ENCODE data around the gene CD58. TPM values are rescaled to one million over a fixed set of nuclear protein-coding genes. Genes with fewer than 3 reads are reported as not detected.

CD58 gene
- total and polyA plus RNA-seq, 2 of the 4 experiments (the other 2 are of a cell fraction), result 5.4 to 5.7 TPM

GRCh38 chr1:116492358-116492811 lies 78.4 kb downstream of the CD58 start:
- no peak overlapping the region for H3K18ac ChIP-seq (ENCODE audit: low read depth, low read length)
- no peaks in the 10 kb centered on the region for H4K20me1 ChIP-seq (ENCODE audit: insufficient read depth, low read length)
- TF ChIP-seq POLR2A (IDR thresholded peaks at IDR 0.05; ENCODE audit: low read depth, low read length), result no peak
- no peak for TF ChIP-seq CEBPB (IDR thresholded peaks at IDR 0.05; ENCODE audit: low read depth, low read length)
- no peak overlapping the region for H3K56ac ChIP-seq (ENCODE audit: extremely low read depth, insufficient read depth, low read length)
- no peak overlapping the region for H2BK15ac ChIP-seq (ENCODE audit: low read depth, low read length)
- ATAC-seq (ENCODE audit: low read depth), result no peak
- no peak overlapping the region for H4K91ac ChIP-seq (ENCODE audit: insufficient read depth, low read depth, low read length)
- H2BK5ac ChIP-seq (ENCODE audit: low read depth, low read length, poor library complexity, severe bottlenecking), result no peak overlapping the region
- H3K9ac ChIP-seq (ENCODE audit: low read depth, low read length), result no peak overlapping the region
- 0 out of 2 replicates have a peak overlapping the region, but pooled peaks have one; percentile 7 for H2AK5ac ChIP-seq (ENCODE audit: low read depth, low read length)
- ChIA-PET POLR2A (ENCODE audit: unreplicated experiment) (no interaction called here), CTCF (no interaction called here)
- H3K14ac ChIP-seq (replicated peaks; ENCODE audit: low read depth, low read length), result no peak overlapping the region
- DNase-seq, result peak; percentile 33
- in situ Hi-C loops (cut with MboI; ENCODE audit: low sequenced_read_pairs) (loop anchor here (10.0 kb wide), 2 partner anchors 358 to 688 kb away; no protein-coding TSS in a partner anchor), intact Hi-C loops (cut with micrococcal nuclease) (no loop called here), dilution Hi-C loops (cut with HindIII; ENCODE audit: low sequenced_read_pairs, unreplicated experiment) (no loop called here)
- no peaks in the 10 kb centered on the region for H3K27me3 ChIP-seq (ENCODE audit: control insufficient read depth, insufficient read depth, low read length)
- no peak overlapping the region for H3K27ac ChIP-seq (ENCODE audit: insufficient read depth, low read length)
- H3K4me1 ChIP-seq (ENCODE audit: control insufficient read depth, insufficient read depth, low read length), result peaks cover 15% of the 10 kb centered on the region
- no peaks in the 10 kb centered on the region; the same call in 1 of the 2 replicates for H3K9me1 ChIP-seq (ENCODE audit: insufficient read depth, low read length)
- no peak overlapping the region for H2AFZ ChIP-seq (replicated peaks; ENCODE audit: low read length, poor library complexity)
- H3K36me3 ChIP-seq (ENCODE audit: control insufficient read depth, insufficient read depth, low read length), result no peaks in the 10 kb centered on the region
- H3K23ac ChIP-seq (ENCODE audit: low read depth, low read length), result no peak overlapping the region
- no peak overlapping the region for H2BK20ac ChIP-seq (ENCODE audit: low read depth, low read length)
- H3K4me2 ChIP-seq (ENCODE audit: low read depth, low read length), result no peak overlapping the region
- H4K5ac ChIP-seq (ENCODE audit: low read depth, low read length), result no peak overlapping the region
- H2BK120ac ChIP-seq (ENCODE audit: low read depth, low read length), result no peak overlapping the region
- H3K4me3 ChIP-seq (ENCODE audit: insufficient read depth, low read depth, low read length), result no peak overlapping the region
- H3K4ac ChIP-seq (ENCODE audit: low read depth, low read length), result no peak overlapping the region
- WGBS, 2 experiments (ENCODE audit: extremely low coverage in 2 of 2, insufficient read length in 1 of 2), result no CpG with 5 or more reads among the region's 4 CpGs
- BruUV-seq (replicated peaks), result no TSS peak
- no peak overlapping the region for H2AK9ac ChIP-seq (replicated peaks; ENCODE audit: low read depth, low read length, poor library complexity)
- no peaks in the 10 kb centered on the region for H3K79me1 ChIP-seq (ENCODE audit: low read depth in 1 of 2, low read length in 2 of 2)
- no peaks in the 10 kb centered on the region for H3K9me3 ChIP-seq (ENCODE audit: control insufficient read depth, insufficient read depth, low read length)
- H4K8ac ChIP-seq (ENCODE audit: low read depth in 2 of 2, low read length in 2 of 2), result no peak overlapping the region
